ENCODE data around the gene CNTN4. TPM values are rescaled to one million over a fixed set of nuclear protein-coding genes. Genes with fewer than 3 reads are reported as not detected.

Gene CNTN4
- total RNA-seq, 1 experiment from 2014 or later, result 1.6 TPM

- WGBS (ENCODE audit: extremely low coverage, insufficient read length, low lambda C conversion rate), result no CpG with 5 or more reads among the region's 3 CpGs
These were observed 727.8 kb downstream of the CNTN4 start for GRCh38 chr3:2826453-2826852.

More at GRCh38 chr3:2826453-2826852, 727.8 kb downstream of the CNTN4 start:
- H3K4ac ChIP-seq (ENCODE audit: low read depth, low read length), result no peak overlapping the region
- Mint-ChIP-seq H3K36me3 (ENCODE audit: insufficient read depth in 1 of 3, low read depth in 3 of 3) (no peaks in the 10 kb centered on the region), H3K27me3 (ENCODE audit: low read depth) (peaks cover under 1% of the 10 kb centered on the region; the same call in 1 of the 2 replicates), H3K9me3 (no peaks in the 10 kb centered on the region), H3K4me1 (no peaks in the 10 kb centered on the region), H3K27ac (no peak overlapping the region), H3K4me3 (no peak overlapping the region)
- no peak overlapping the region for H3K9ac ChIP-seq (ENCODE audit: extremely low read depth, insufficient read length, low read length)
- no peaks in the 10 kb centered on the region for H3K27me3 ChIP-seq (ENCODE audit: insufficient read depth, low read length)
- no peak overlapping the region for H3K27ac ChIP-seq (ENCODE audit: insufficient read length, low read depth, low read length)
- no peaks in the 10 kb centered on the region for H3K79me1 ChIP-seq (ENCODE audit: insufficient read depth, low read depth, low read length, poor library complexity, severe bottlenecking)
- no peaks in the 10 kb centered on the region for H4K20me1 ChIP-seq (ENCODE audit: control insufficient read depth, insufficient read depth, insufficient read length)
- no peak overlapping the region for H4K8ac ChIP-seq (replicated peaks; ENCODE audit: insufficient read length, low read depth, low read length)
- H2BK120ac ChIP-seq (ENCODE audit: low read depth, low read length, poor library complexity, severe bottlenecking), result no peak overlapping the region
- H3K79me2 ChIP-seq (ENCODE audit: insufficient read depth, low read length), result no peaks in the 10 kb centered on the region
- no peak overlapping the region for H2BK5ac ChIP-seq (ENCODE audit: insufficient read length, low read length)
- H4K5ac ChIP-seq (ENCODE audit: insufficient read length, low read depth, low read length), result no peak overlapping the region
- no peak overlapping the region for H2BK12ac ChIP-seq (ENCODE audit: insufficient read length, low read depth, low read length)
- H2AK5ac ChIP-seq (ENCODE audit: insufficient read length, low read length), result no peak overlapping the region
- H2BK20ac ChIP-seq (ENCODE audit: low read depth, low read length, poor library complexity, severe bottlenecking), result no peak overlapping the region
- no peak overlapping the region for H2BK15ac ChIP-seq (ENCODE audit: low read depth, low read length)
- H4K91ac ChIP-seq (ENCODE audit: insufficient read length, low read depth, low read length), result no peak overlapping the region
- H3K23me2 ChIP-seq (ENCODE audit: insufficient read length, low read depth, low read length, poor library complexity, severe bottlenecking), result no peaks in the 10 kb centered on the region
- no peak overlapping the region for H3K14ac ChIP-seq (ENCODE audit: insufficient read depth, low read length)
- TF ChIP-seq CTCF (conservative IDR thresholded peaks at IDR 0.05), result no peak
- no peak overlapping the region for H3K4me2 ChIP-seq (ENCODE audit: insufficient read depth, insufficient read length, low read length)
- H3K9me3 ChIP-seq (ENCODE audit: control insufficient read depth, low read depth, low read length), result no peaks in the 10 kb centered on the region
- no peak for DNase-seq
- H2AFZ ChIP-seq (ENCODE audit: low read length), result no peak overlapping the region
- H3K23ac ChIP-seq (ENCODE audit: insufficient read length, low read depth, low read length), result no peak overlapping the region
- H3K18ac ChIP-seq (ENCODE audit: insufficient read length, low read depth, low read length), result no peak overlapping the region
- H3T11ph ChIP-seq (ENCODE audit: low read length), result no peak overlapping the region
- H3K4me1 ChIP-seq (ENCODE audit: insufficient read depth, low read length), result no peaks in the 10 kb centered on the region
- H3K56ac ChIP-seq (ENCODE audit: insufficient read length, low read depth, low read length), result no peak overlapping the region

Measured in H9 (cell line).